Nephron (organoid): ENCODE results near the gene PHACTR4.

Experiments
- H3K27ac Mint-ChIP-seq, 3 experiments: 2 replicates each; pipeline ENCODE4 v1.8.0; 2020; ENCODE audit warnings: mixed read lengths in 3 of 3, mild to moderate bottlenecking in 2 of 3, moderate library complexity in 1 of 3
- H3K27me3 Mint-ChIP-seq: 2 replicates; pipeline ENCODE4 v1.8.0; 2021; ENCODE audit warnings: low read depth, mild to moderate bottlenecking, moderate library complexity, mixed read lengths
- H3K36me3 Mint-ChIP-seq: 2 replicates; pipeline ENCODE4 v1.8.0; 2020; ENCODE audit warnings: low read depth, mixed read lengths
- H3K4me1 Mint-ChIP-seq: 2 replicates; pipeline ENCODE4 v1.8.0; 2020; ENCODE audit warnings: mixed read lengths
- H3K4me3 Mint-ChIP-seq, 3 experiments: 2 replicates each; pipeline ENCODE4 v1.8.0; 2020; ENCODE audit warnings: mild to moderate bottlenecking in 3 of 3, mixed read lengths in 3 of 3, moderate library complexity in 2 of 3
- H3K9me3 Mint-ChIP-seq: 2 replicates; pipeline ENCODE4 v1.8.0; 2020; ENCODE audit warnings: mixed read lengths
- CTCF ChIP-seq, 3 experiments: fragments of 200-600 bp; sonication (generic); IDR thresholded peaks; one replicate each; pipeline ENCODE4 v1.5.0; 2021; ENCODE audit warnings: antibody characterized with exemption in 3 of 3; ENCODE audit not compliant: unreplicated experiment in 3 of 3

Gene PHACTR4

GRCh38 chr1:28417926-28418637, 48.5 kb downstream of the PHACTR4 start:
- peaks cover 8% of the 10 kb centered on the region for H3K36me3 Mint-ChIP-seq
- H3K4me1 Mint-ChIP-seq: peaks cover 29% of the 10 kb centered on the region
- TF ChIP-seq CTCF (IDR thresholded peaks at IDR 0.05; ENCODE audit: unreplicated experiment in 3 of 3): no peak
- H3K27ac Mint-ChIP-seq: peak overlapping the region in 1 of 3 experiments; percentile 99
- H3K9me3 Mint-ChIP-seq: no peaks in the 10 kb centered on the region
- H3K27me3 Mint-ChIP-seq: no peaks in the 10 kb centered on the region
- H3K4me3 Mint-ChIP-seq: no peak overlapping the region

- H3K27me3 Mint-ChIP-seq: no peaks in the 10 kb centered on the region
- H3K4me1 Mint-ChIP-seq: peaks cover 4% of the 10 kb centered on the region
- no peak overlapping the region for H3K4me3 Mint-ChIP-seq
- no peak for TF ChIP-seq CTCF (IDR thresholded peaks at IDR 0.05; ENCODE audit: unreplicated experiment in 3 of 3)
- peaks cover 16% of the 10 kb centered on the region for H3K36me3 Mint-ChIP-seq
- no peaks in the 10 kb centered on the region for H3K9me3 Mint-ChIP-seq
- peak overlapping the region in 1 of 3 experiments; percentile 6 for H3K27ac Mint-ChIP-seq
These were observed 52.2 kb downstream of the PHACTR4 start for GRCh38 chr1:28421744-28422143.

- H3K27me3 Mint-ChIP-seq: no peaks in the 10 kb centered on the region
- TF ChIP-seq CTCF (IDR thresholded peaks at IDR 0.05; ENCODE audit: unreplicated experiment in 3 of 3): no peak
- no peaks in the 10 kb centered on the region for H3K4me1 Mint-ChIP-seq
- H3K36me3 Mint-ChIP-seq: peaks cover 16% of the 10 kb centered on the region
- H3K27ac Mint-ChIP-seq: no peak overlapping the region
- no peak overlapping the region for H3K4me3 Mint-ChIP-seq
- no peaks in the 10 kb centered on the region for H3K9me3 Mint-ChIP-seq
These were observed 57.3 kb downstream of the PHACTR4 start for GRCh38 chr1:28426831-28427230.

- no peak for TF ChIP-seq CTCF (IDR thresholded peaks at IDR 0.05; ENCODE audit: unreplicated experiment in 3 of 3)
- Mint-ChIP-seq H3K4me1 (no peaks in the 10 kb centered on the region), H3K9me3 (no peaks in the 10 kb centered on the region), H3K27me3 (no peaks in the 10 kb centered on the region), H3K36me3 (peaks cover 16% of the 10 kb centered on the region), H3K4me3 (no peak overlapping the region), H3K27ac (peak overlapping the region in 1 of 3 experiments; percentile 15)
These were observed 58.5 kb downstream of the PHACTR4 start for GRCh38 chr1:28428012-28428411.

- Mint-ChIP-seq H3K4me3 (no peak overlapping the region), H3K36me3 (peaks cover 10% of the 10 kb centered on the region), H3K27ac (peak overlapping the region in 1 of 3 experiments; percentile 15), H3K9me3 (no peaks in the 10 kb centered on the region), H3K4me1 (no peaks in the 10 kb centered on the region), H3K27me3 (no peaks in the 10 kb centered on the region)
- TF ChIP-seq CTCF (IDR thresholded peaks at IDR 0.05; ENCODE audit: unreplicated experiment in 3 of 3): no peak
These were observed 59.5 kb downstream of the PHACTR4 start for GRCh38 chr1:28428990-28429520.
